Neural cell (in vitro differentiated cells): ENCODE data around the gene TULP3.

Experiments
- CTCF ChIP-seq: fragments of 450-650 bp; IDR thresholded peaks from 2 replicates; pipeline ENCODE4 v1.5.1; 2014; ENCODE audit warnings: antibody characterized with exemption, mild to moderate bottlenecking, moderate library complexity; ENCODE audit not compliant: poor library complexity, severe bottlenecking
- EP300 ChIP-seq: fragments of 450-650 bp; conservative IDR thresholded peaks from 2 replicates; pipeline ENCODE4 v1.6.1; 2014; ENCODE audit warnings: antibody characterized with exemption, mild to moderate bottlenecking, moderate library complexity; ENCODE audit not compliant: poor library complexity, severe bottlenecking
- EZH2 ChIP-seq: fragments of 200-600, 300-800 bp; shearing (Covaris generic), sonication (generic); IDR thresholded peaks from 2 replicates; pipeline ENCODE4 v1.6.1; 2014; ENCODE audit warnings: antibody characterized with exemption, low read length, borderline replicate concordance, mild to moderate bottlenecking; ENCODE audit not compliant: insufficient read depth, poor library complexity, severe bottlenecking
- POLR2AphosphoS5 ChIP-seq: IDR thresholded peaks from 2 replicates; pipeline ENCODE4 v1.6.1; 2012
- REST ChIP-seq: IDR thresholded peaks from 2 replicates; pipeline ENCODE4 v1.6.1; 2012; ENCODE audit warnings: borderline replicate concordance

GRCh38 chr12:2960996-2961616, 70.4 kb downstream of the TULP3 start:
- TF ChIP-seq CTCF (no peak), POLR2AphosphoS5 (no peak), EZH2 (no peak), REST (no peak), EP300 (no peak)
